K562 (cell line): ENCODE measurements around the gene NRSN2. TPM values are rescaled to one million over a fixed set of nuclear protein-coding genes. Genes with fewer than 3 reads are reported as not detected.

Source experiments
- ARID1B ChIP-seq: fragments of 450-650 bp; IDR thresholded peaks from 2 replicates; pipeline ENCODE4 v1.6.1; 2016; ENCODE audit warnings: antibody characterized with exemption, mild to moderate bottlenecking, inconsistent platforms
- ARID3B ChIP-seq: fragments of 250-450 bp; sonication (Bioruptor Pico); IDR thresholded peaks from 2 replicates; pipeline ENCODE4 v1.4.0; 2020; ENCODE audit warnings: borderline replicate concordance
- ATF7 ChIP-seq: fragments of 450-650 bp; IDR thresholded peaks from 2 replicates; pipeline ENCODE4 v1.7.1; 2014; ENCODE audit warnings: mild to moderate bottlenecking, moderate library complexity
- CXXC5 ChIP-seq: fragments of 250-450 bp; sonication (Bioruptor Pico); IDR thresholded peaks from 2 replicates; pipeline ENCODE4 v1.8.0; 2022; ENCODE audit warnings: inconsistent platforms, mild to moderate bottlenecking, moderate library complexity
- ELF2 ChIP-seq: fragments of 250-450 bp; sonication (Bioruptor Pico); IDR thresholded peaks from 2 replicates; pipeline ENCODE4 v1.5.0; 2021; ENCODE audit warnings: mild to moderate bottlenecking
- FOXA3 ChIP-seq, 2 experiments: fragments of 450-650 bp in 1 of 2; sonication (generic) in 1 of 2; formaldehyde crosslinking; IDR thresholded peaks in 1 of 2; conservative IDR thresholded peaks in 1 of 2; 2 replicates each; pipeline versions ENCODE4 v1.4.0 to v1.8.0; 2020 to 2022; ENCODE audit warnings: mild to moderate bottlenecking in 2 of 2, missing genetic modification reagents in 1 of 2
- GABPB1 ChIP-seq: sonication (generic); formaldehyde crosslinking; IDR thresholded peaks from 2 replicates; pipeline ENCODE4 v1.8.0; 2022; ENCODE audit warnings: mild to moderate bottlenecking, missing genetic modification reagents
- GTF3C2 ChIP-seq: IDR thresholded peaks from 3 replicates; pipeline ENCODE4 v1.6.1; 2011; ENCODE audit warnings: borderline replicate concordance, mild to moderate bottlenecking, moderate library complexity; ENCODE audit not compliant: insufficient read length; ENCODE audit errors: extremely low read depth
- HCFC1 ChIP-seq: IDR thresholded peaks from 2 replicates; pipeline ENCODE4 v1.6.1; 2012; ENCODE audit warnings: low read depth, low read length, improper control_type of control experiment
- HNRNPK ChIP-seq: fragments of 200-400 bp; formaldehyde crosslinking; IDR thresholded peaks from one replicate; pipeline ENCODE4 v1.6.1; 2018; ENCODE audit warnings: mild to moderate bottlenecking, low read depth, low read length; ENCODE audit not compliant: poor library complexity, severe bottlenecking
- HNRNPUL1 ChIP-seq: fragments of 200-400 bp; formaldehyde crosslinking; IDR thresholded peaks from 2 replicates; pipeline ENCODE4 v1.6.1; 2017; ENCODE audit warnings: low read length
- IRF2 ChIP-seq: sonication (generic); formaldehyde crosslinking; IDR thresholded peaks from 2 replicates; pipeline ENCODE4 v1.8.1; 2022; ENCODE audit warnings: mild to moderate bottlenecking, missing genetic modification reagents
- KDM1A ChIP-seq, 2 experiments: fragments of 450-650 bp; IDR thresholded peaks; 2 replicates each; pipeline ENCODE4 v1.6.1; 2016; ENCODE audit warnings: mild to moderate bottlenecking in 2 of 2
- KHSRP ChIP-seq: fragments of 450-650 bp; IDR thresholded peaks from 2 replicates; pipeline ENCODE4 v1.6.1; 2017
- KLF13 ChIP-seq: fragments of 450-650 bp; IDR thresholded peaks from 2 replicates; pipeline ENCODE4 v1.6.1; 2016; ENCODE audit warnings: missing genetic modification characterization, low read depth, mild to moderate bottlenecking, missing compliant biosample characterization, moderate library complexity, borderline replicate concordance
- NCOR1 ChIP-seq: fragments of 450-650 bp; IDR thresholded peaks from 2 replicates; pipeline ENCODE4 v1.6.1; 2016; ENCODE audit warnings: mild to moderate bottlenecking, moderate library complexity
- RCOR1 ChIP-seq, 2 experiments: IDR thresholded peaks; 2 replicates each; pipeline ENCODE4 v1.6.1; 2012; ENCODE audit warnings: low read depth in 2 of 2, low read length in 2 of 2, borderline replicate concordance in 1 of 2, improper control_type of control experiment in 1 of 2
- SMARCC2 ChIP-seq: fragments of 450-650 bp; IDR thresholded peaks from 2 replicates; pipeline ENCODE4 v1.6.1; 2017; ENCODE audit warnings: antibody characterized with exemption, moderate library complexity, mild to moderate bottlenecking, low read depth
- ZFX ChIP-seq: sonication (generic); formaldehyde crosslinking; IDR thresholded peaks from 2 replicates; pipeline ENCODE4 v1.8.0; 2022; ENCODE audit warnings: mild to moderate bottlenecking, missing genetic modification reagents, moderate library complexity
- ZNF23 ChIP-seq: fragments of 250-450 bp; sonication (Bioruptor Pico); IDR thresholded peaks from 2 replicates; pipeline ENCODE4 v1.4.0; 2020; ENCODE audit warnings: mild to moderate bottlenecking
- ZNF644 ChIP-seq: fragments of 200-800 bp; sonication (Bioruptor generic); IDR thresholded peaks from 2 replicates; pipeline ENCODE4 v1.6.1; 2016; ENCODE audit warnings: low read depth, missing genetic modification characterization, missing compliant biosample characterization
- ZNF75A ChIP-seq: fragments of 450-650 bp; formaldehyde crosslinking; IDR thresholded peaks from 2 replicates; pipeline ENCODE4 v1.4.0; 2020; ENCODE audit warnings: mild to moderate bottlenecking
- ZNF766 ChIP-seq: fragments of 200-800 bp; sonication (Bioruptor generic); conservative IDR thresholded peaks from 2 replicates; pipeline ENCODE4 v1.6.1; 2016; ENCODE audit warnings: missing genetic modification characterization, missing compliant biosample characterization
- ZNF785 ChIP-seq: fragments of 250-450 bp; sonication (Bioruptor Pico); IDR thresholded peaks from 2 replicates; pipeline ENCODE4 v1.4.0; 2020; ENCODE audit warnings: mild to moderate bottlenecking
- ZNF79 ChIP-seq: fragments of 250-450 bp; sonication (Bioruptor Pico); IDR thresholded peaks from 2 replicates; pipeline ENCODE4 v1.4.0; 2020; ENCODE audit warnings: low read depth, mild to moderate bottlenecking, moderate library complexity
- polyA plus RNA-seq, 8 experiments: library from polyadenylated mRNA; depleted of rRNA in 4 of 8; stranded (reverse) in 5 of 8; unstranded in 3 of 8; fragments of >200 nt; fragmentation: Nextera tagmentation in 2 of 8; fragmentation: Illumina TruSeq in 1 of 8; extraction: Ambion mirVana in 2 of 8; extraction: Trizol in 1 of 8; gene quantifications; 2 replicates each; pipeline versions ENCODE4 v1.2.1 to v1.2.3, GENCODE V29; 2011 to 2014; ENCODE audit warnings: inconsistent platforms in 1 of 8, missing spikeins in 1 of 8
- total RNA-seq, 7 experiments: library from RNA; depleted of rRNA in 6 of 7; stranded (reverse); fragments of >200 nt in 6 of 7; fragmentation: Illumina TruSeq in 2 of 7; extraction: Trizol in 2 of 7; gene quantifications; 2 replicates each; pipeline versions ENCODE4 v1.2.1 to v1.2.3, GENCODE V29; 2011 to 2021; ENCODE audit warnings: low replicate concordance in 1 of 7

Gene NRSN2
- total and polyA plus RNA-seq, 9 of the 15 experiments (the other 6 are each of a cell fraction or from before 2014, with no cell fraction given) = 7.5 to 29.7 (median 11.1) TPM

GRCh38 chr20:364905-365794 lies 18.2 kb downstream of the NRSN2 start (continued):
- TF ChIP-seq KLF13 (tag) = no peak
- no peak for TF ChIP-seq ARID3B
- TF ChIP-seq GTF3C2 = no peak
- TF ChIP-seq FOXA3 (CRISPR knock-in tag; conservative IDR thresholded peaks at IDR 0.05 in 1 of 2, IDR thresholded peaks at IDR 0.05 in 1 of 2) = peak in 1 of 2 experiments; percentile 31; a peak in 1 of 4 replicates
- TF ChIP-seq CXXC5 (CRISPR knock-in tag) = peak; percentile 37
- TF ChIP-seq SMARCC2 = peak; percentile 50; the same call in 1 of the 2 replicates
- TF ChIP-seq ZNF785 (CRISPR knock-in tag) = no peak
- TF ChIP-seq GABPB1 (CRISPR knock-in tag) = 0 out of 2 replicates have a peak, but pooled peaks have one; percentile 33
- TF ChIP-seq ZNF75A (CRISPR knock-in tag) = no peak
- no peak for TF ChIP-seq IRF2
- TF ChIP-seq ATF7 = 0 out of 2 replicates have a peak, but pooled peaks have one; percentile 21
- TF ChIP-seq ZNF644 (tag) = 0 out of 2 replicates have a peak, but pooled peaks have one; percentile 39
- peak; percentile 60 for TF ChIP-seq ZNF766 (CRISPR knock-in tag)
- TF ChIP-seq RCOR1 (IDR thresholded peaks at IDR 0.05; ENCODE audit: borderline replicate concordance in 1 of 2, low read depth in 2 of 2, low read length in 2 of 2) = 0 out of 4 replicates have a peak, but pooled peaks of 1 of the 2 experiments have one; percentile 65
- TF ChIP-seq ZFX (CRISPR knock-in tag) = no peak
- no peak for TF ChIP-seq KHSRP
- TF ChIP-seq ARID1B = peak; percentile 65
- TF ChIP-seq NCOR1 = peak; percentile 27; the same call in 1 of the 2 replicates
- TF ChIP-seq KDM1A (IDR thresholded peaks at IDR 0.05) = peak in 1 of 2 experiments; percentile 70; a peak in 2 of 4 replicates
- no peak for TF ChIP-seq ZNF79 (CRISPR knock-in tag)
- no peak for TF ChIP-seq HNRNPUL1
- TF ChIP-seq HNRNPK = no peak
- no peak for TF ChIP-seq HCFC1
- TF ChIP-seq ELF2 (CRISPR knock-in tag) = no peak
- TF ChIP-seq ZNF23 = no peak
